Osteoblast (primary cell): ENCODE results near the gene PPP1R36. TPM values are rescaled to one million over a fixed set of nuclear protein-coding genes. Genes with fewer than 3 reads are reported as not detected.
"Not testable (repeated sequence)": the region's sequence is repeated elsewhere in the genome, so short reads cannot be mapped to it uniquely, and the experiment has no call there.

Source experiments
- DNase-seq: peaks from one replicate; pipeline ENCODE4 v3.0.0; 2011; ENCODE audit warnings: low spot score, mixed read lengths; ENCODE audit not compliant: insufficient read length; ENCODE audit errors: missing footprints
- H2AFZ ChIP-seq: 2 replicates; pipeline ENCODE4 v1.6.0; 2011; ENCODE audit warnings: mild to moderate bottlenecking, low read length
- H3K27ac ChIP-seq: 2 replicates; pipeline ENCODE4 v1.5.1; 2011; ENCODE audit warnings: mild to moderate bottlenecking, low read depth, low read length, moderate library complexity
- H3K27me3 ChIP-seq: 2 replicates; pipeline ENCODE4 v1.6.0; 2012; ENCODE audit warnings: mild to moderate bottlenecking, control low read depth, inconsistent platforms, low read length, moderate library complexity; ENCODE audit not compliant: insufficient read depth
- H3K36me3 ChIP-seq: 2 replicates; pipeline ENCODE4 v1.5.1; 2011; ENCODE audit warnings: mild to moderate bottlenecking, low read length, control low read depth, moderate library complexity; ENCODE audit not compliant: insufficient read depth
- H3K4me1 ChIP-seq: 2 replicates; pipeline ENCODE4 v1.5.1; 2011; ENCODE audit warnings: mild to moderate bottlenecking, low read length, control low read depth, moderate library complexity; ENCODE audit not compliant: insufficient read depth
- H3K4me2 ChIP-seq: 2 replicates; pipeline ENCODE4 v1.6.0; 2011; ENCODE audit warnings: mild to moderate bottlenecking, low read length; ENCODE audit not compliant: insufficient read depth
- H3K4me3 ChIP-seq: fragments of 200-600 bp; sonication (generic); 3 replicates; pipeline ENCODE4 v1.5.1; 2012; ENCODE audit warnings: mild to moderate bottlenecking, low read length, inconsistent platforms; ENCODE audit not compliant: insufficient read depth
- H3K79me2 ChIP-seq: 2 replicates; pipeline ENCODE4 v1.6.0; 2012; ENCODE audit warnings: mild to moderate bottlenecking, low read length, control low read depth, inconsistent platforms; ENCODE audit not compliant: insufficient read depth
- H3K9me3 ChIP-seq: 2 replicates; pipeline ENCODE4 v1.5.1; 2011; ENCODE audit warnings: low read depth, low read length, control low read depth
- H4K20me1 ChIP-seq: 2 replicates; pipeline ENCODE4 v1.6.0; 2012; ENCODE audit warnings: mild to moderate bottlenecking, low read length, control low read depth; ENCODE audit not compliant: insufficient read depth
- total RNA-seq: library from RNA; depleted of rRNA; stranded (reverse); fragments of >200 nt; gene quantifications from 2 replicates; pipeline ENCODE4 v1.2.3, GENCODE V29; 2012
- TF ChIP-seq, protein P1 (sequence below): IDR thresholded peaks from 2 replicates; pipeline ENCODE4 v1.5.1; 2011; ENCODE audit warnings: mild to moderate bottlenecking, low read depth, low read length, moderate library complexity; ENCODE audit errors: extremely low read depth

Gene PPP1R36
- total RNA-seq, 1 donor, result 1.1 TPM

GRCh38 chr14:64569138-64569631 lies 19.4 kb downstream of the PPP1R36 start:
- Histone ChIP-seq H3K27ac (peak overlapping the region; percentile 37), H3K4me1 (peaks cover 14% of the 10 kb centered on the region)

DNA sequence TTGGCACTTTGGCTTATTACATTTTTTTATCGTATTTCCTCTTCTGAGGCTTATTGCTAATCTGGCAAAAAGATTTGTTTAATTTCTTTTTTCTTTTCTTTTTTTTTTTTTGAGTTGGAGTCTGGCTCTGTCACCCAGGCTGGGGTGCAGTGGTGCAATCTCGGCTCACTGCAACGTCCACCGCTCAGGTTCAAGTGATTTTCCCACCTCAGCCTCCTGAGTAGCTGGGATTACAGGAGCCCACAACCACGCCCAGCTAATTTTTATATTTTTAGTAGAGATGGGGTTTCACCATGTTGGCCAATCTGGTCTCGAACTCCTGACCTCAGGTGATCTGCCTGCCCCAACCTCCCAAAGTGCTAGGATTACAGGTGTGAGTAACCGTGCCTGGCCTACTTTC lies 19.9 kb downstream of the PPP1R36 start:
- H2AFZ ChIP-seq, H3K4me3 ChIP-seq, H3K79me2 ChIP-seq, H4K20me1 ChIP-seq, H3K27me3 ChIP-seq, H3K36me3 ChIP-seq, H3K9me3 ChIP-seq, DNase-seq: not testable (repeated sequence)
- Histone ChIP-seq H3K4me2 (peak overlapping the region; percentile 48), H3K4me1 (peaks cover 14% of the 10 kb centered on the region), H3K27ac (peak overlapping the region; percentile 37)

More at GRCh38 chr14:64569138-64569631, 19.4 kb downstream of the PPP1R36 start:
- peak overlapping the region; percentile 19 for H2AFZ ChIP-seq
- no peaks in the 10 kb centered on the region for H4K20me1 ChIP-seq
- H3K4me2 ChIP-seq, result peak overlapping the region; percentile 48
- H3K36me3 ChIP-seq, result no peaks in the 10 kb centered on the region
- no peaks in the 10 kb centered on the region for H3K9me3 ChIP-seq
- TF ChIP-seq, protein P1, sequence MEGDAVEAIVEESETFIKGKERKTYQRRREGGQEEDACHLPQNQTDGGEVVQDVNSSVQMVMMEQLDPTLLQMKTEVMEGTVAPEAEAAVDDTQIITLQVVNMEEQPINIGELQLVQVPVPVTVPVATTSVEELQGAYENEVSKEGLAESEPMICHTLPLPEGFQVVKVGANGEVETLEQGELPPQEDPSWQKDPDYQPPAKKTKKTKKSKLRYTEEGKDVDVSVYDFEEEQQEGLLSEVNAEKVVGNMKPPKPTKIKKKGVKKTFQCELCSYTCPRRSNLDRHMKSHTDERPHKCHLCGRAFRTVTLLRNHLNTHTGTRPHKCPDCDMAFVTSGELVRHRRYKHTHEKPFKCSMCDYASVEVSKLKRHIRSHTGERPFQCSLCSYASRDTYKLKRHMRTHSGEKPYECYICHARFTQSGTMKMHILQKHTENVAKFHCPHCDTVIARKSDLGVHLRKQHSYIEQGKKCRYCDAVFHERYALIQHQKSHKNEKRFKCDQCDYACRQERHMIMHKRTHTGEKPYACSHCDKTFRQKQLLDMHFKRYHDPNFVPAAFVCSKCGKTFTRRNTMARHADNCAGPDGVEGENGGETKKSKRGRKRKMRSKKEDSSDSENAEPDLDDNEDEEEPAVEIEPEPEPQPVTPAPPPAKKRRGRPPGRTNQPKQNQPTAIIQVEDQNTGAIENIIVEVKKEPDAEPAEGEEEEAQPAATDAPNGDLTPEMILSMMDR, result no peak
- no peaks in the 10 kb centered on the region for H3K27me3 ChIP-seq
- H3K79me2 ChIP-seq, result no peaks in the 10 kb centered on the region
- DNase-seq, result no peak
- H3K4me3 ChIP-seq, result no peak overlapping the region

DNA sequence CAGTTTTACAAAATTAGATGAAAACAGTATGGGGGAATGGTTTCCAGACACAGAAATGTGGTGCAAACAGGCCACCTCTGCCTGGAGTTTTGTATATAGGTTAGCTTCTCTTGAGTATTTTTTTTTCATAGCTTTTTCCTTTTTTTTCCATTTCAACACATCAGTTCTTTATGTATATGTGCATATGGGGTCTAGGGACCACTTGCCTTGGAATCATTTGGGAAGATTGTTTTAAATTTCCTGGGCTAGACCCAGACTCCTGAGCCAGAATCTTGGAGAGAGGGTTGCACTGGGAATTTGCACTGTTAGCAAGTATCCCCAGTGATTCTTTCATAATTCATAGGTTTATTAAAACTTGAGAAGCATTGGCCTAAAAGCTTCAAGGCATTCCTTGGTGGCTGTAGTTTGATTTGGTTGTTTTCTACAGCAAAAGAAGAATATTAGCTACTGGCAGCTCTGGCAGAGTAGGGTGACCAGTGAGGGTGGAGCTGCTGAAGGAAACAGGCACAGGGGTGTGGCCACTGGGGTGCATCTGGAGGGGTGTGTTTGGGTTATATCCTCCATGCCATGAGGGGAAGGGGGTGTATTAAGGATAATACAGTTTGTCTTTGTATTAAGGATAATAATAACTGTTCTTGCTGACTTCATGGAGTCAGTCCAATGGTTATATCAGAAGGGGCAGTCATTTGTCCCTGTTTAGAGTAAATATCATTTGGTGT lies 22.8 kb downstream of the PPP1R36 start:
- Histone ChIP-seq H3K4me1 (peaks cover 14% of the 10 kb centered on the region), H3K36me3 (no peaks in the 10 kb centered on the region), H4K20me1 (no peaks in the 10 kb centered on the region), H3K27me3 (no peaks in the 10 kb centered on the region), H3K27ac (no peak overlapping the region), H3K9me3 (no peaks in the 10 kb centered on the region), H3K79me2 (no peaks in the 10 kb centered on the region), H3K4me2 (no peak overlapping the region), H3K4me3 (no peak overlapping the region), H2AFZ (no peak overlapping the region)
- TF ChIP-seq, protein P1, result no peak
- no peak for DNase-seq

GRCh38 chr14:64573109-64573508 lies 23.3 kb downstream of the PPP1R36 start:
- no peak for DNase-seq
- no peak overlapping the region for H3K4me2 ChIP-seq

More at GRCh38 chr14:64573109-64573508, 23.3 kb downstream of the PPP1R36 start:
- Histone ChIP-seq H3K36me3 (no peaks in the 10 kb centered on the region), H2AFZ (no peak overlapping the region), H3K79me2 (no peaks in the 10 kb centered on the region), H3K27me3 (no peaks in the 10 kb centered on the region), H3K4me1 (peaks cover 14% of the 10 kb centered on the region), H3K4me3 (no peak overlapping the region), H3K27ac (no peak overlapping the region), H3K9me3 (no peaks in the 10 kb centered on the region), H4K20me1 (no peaks in the 10 kb centered on the region)
- TF ChIP-seq, protein P1, result no peak
